ENCODE measurements around the gene CA14. TPM values are rescaled to one million over a fixed set of nuclear protein-coding genes. Genes with fewer than 3 reads are reported as not detected.
A peak's percentile ranks its signal among the peaks of the same experiment; 100 is the strongest.
"Not testable (repeated sequence)": the region's sequence is repeated elsewhere in the genome, so short reads cannot be mapped to it uniquely, and the experiment has no call there.

The CA14 gene
- not detected for total RNA-seq

GRCh38 chr1:150257624-150258585, at the start of gene CA14:
Gene CA14, plus strand, starts transcription at chr1:150257774. Its CDS starts 355 bp downstream, at chr1:150258129.
- no peak for DNase-seq (ENCODE audit: low read depth in 2 of 3, low spot score in 2 of 3)

GRCh38 chr1:150208460-150208859, 49.1 kb upstream of the CA14 start:
- DNase-seq (ENCODE audit: low read depth in 2 of 3, low spot score in 2 of 3) = not testable (repeated sequence)

GRCh38 chr1:150210091-150210490, 47.5 kb upstream of the CA14 start:
- DNase-seq (ENCODE audit: low read depth in 2 of 3, low spot score in 2 of 3) = no peak

GRCh38 chr1:150210706-150211105, 46.9 kb upstream of the CA14 start:
- no peak for DNase-seq (ENCODE audit: low read depth in 2 of 3, low spot score in 2 of 3)

GRCh38 chr1:150212070-150212469, 45.5 kb upstream of the CA14 start:
- DNase-seq (ENCODE audit: low read depth in 2 of 3, low spot score in 2 of 3) = no peak

GRCh38 chr1:150213170-150214098, 44.1 kb upstream of the CA14 start:
- peak; percentile 73 to 96 (median 92) for DNase-seq (ENCODE audit: low read depth in 2 of 3, low spot score in 2 of 3)

GRCh38 chr1:150214099-150214756, 43.3 kb upstream of the CA14 start:
- DNase-seq (ENCODE audit: low read depth in 2 of 3, low spot score in 2 of 3) = not testable (repeated sequence)

- DNase-seq (ENCODE audit: low read depth in 2 of 3, low spot score in 2 of 3) = not testable (repeated sequence)
Measured at GRCh38 chr1:150215855-150216254, 41.7 kb upstream of the CA14 start.

- peak in 2 of 3 donors; percentile 39 to 66 for DNase-seq (ENCODE audit: low read depth in 2 of 3, low spot score in 2 of 3)
Measured at GRCh38 chr1:150221552-150221951, 36.0 kb upstream of the CA14 start.

GRCh38 chr1:150224983-150225382, 32.6 kb upstream of the CA14 start:
- no peak for DNase-seq (ENCODE audit: low read depth in 2 of 3, low spot score in 2 of 3)

- no peak for DNase-seq (ENCODE audit: low read depth in 2 of 3, low spot score in 2 of 3)
Measured at GRCh38 chr1:150225546-150225945, 32.0 kb upstream of the CA14 start.

GRCh38 chr1:150226486-150226885, 31.1 kb upstream of the CA14 start:
- DNase-seq (ENCODE audit: low read depth in 2 of 3, low spot score in 2 of 3) = no peak

GRCh38 chr1:150227228-150227627, 30.3 kb upstream of the CA14 start:
- DNase-seq (ENCODE audit: low read depth in 2 of 3, low spot score in 2 of 3) = no peak

- DNase-seq (ENCODE audit: low read depth in 2 of 3, low spot score in 2 of 3) = not testable (repeated sequence)
Measured at GRCh38 chr1:150228246-150228645, 29.3 kb upstream of the CA14 start.

- not testable (repeated sequence) for DNase-seq (ENCODE audit: low read depth in 2 of 3, low spot score in 2 of 3)
Measured at GRCh38 chr1:150232921-150233320, 24.7 kb upstream of the CA14 start.

- peak in 1 of 3 donors; percentile 33 for DNase-seq (ENCODE audit: low read depth in 2 of 3, low spot score in 2 of 3)
Measured at GRCh38 chr1:150233359-150234308, 23.9 kb upstream of the CA14 start.

GRCh38 chr1:150234309-150234565, 23.3 kb upstream of the CA14 start:
- no peak for DNase-seq (ENCODE audit: low read depth in 2 of 3, low spot score in 2 of 3)

GRCh38 chr1:150234566-150235293, 22.8 kb upstream of the CA14 start:
- DNase-seq (ENCODE audit: low read depth in 2 of 3, low spot score in 2 of 3) = peak; percentile 84 to 92 (median 90)

- DNase-seq (ENCODE audit: low read depth in 2 of 3, low spot score in 2 of 3) = no peak
Measured at GRCh38 chr1:150235294-150235851, 22.2 kb upstream of the CA14 start.
